ENCODE results near the gene PCBP4.

DNA sequence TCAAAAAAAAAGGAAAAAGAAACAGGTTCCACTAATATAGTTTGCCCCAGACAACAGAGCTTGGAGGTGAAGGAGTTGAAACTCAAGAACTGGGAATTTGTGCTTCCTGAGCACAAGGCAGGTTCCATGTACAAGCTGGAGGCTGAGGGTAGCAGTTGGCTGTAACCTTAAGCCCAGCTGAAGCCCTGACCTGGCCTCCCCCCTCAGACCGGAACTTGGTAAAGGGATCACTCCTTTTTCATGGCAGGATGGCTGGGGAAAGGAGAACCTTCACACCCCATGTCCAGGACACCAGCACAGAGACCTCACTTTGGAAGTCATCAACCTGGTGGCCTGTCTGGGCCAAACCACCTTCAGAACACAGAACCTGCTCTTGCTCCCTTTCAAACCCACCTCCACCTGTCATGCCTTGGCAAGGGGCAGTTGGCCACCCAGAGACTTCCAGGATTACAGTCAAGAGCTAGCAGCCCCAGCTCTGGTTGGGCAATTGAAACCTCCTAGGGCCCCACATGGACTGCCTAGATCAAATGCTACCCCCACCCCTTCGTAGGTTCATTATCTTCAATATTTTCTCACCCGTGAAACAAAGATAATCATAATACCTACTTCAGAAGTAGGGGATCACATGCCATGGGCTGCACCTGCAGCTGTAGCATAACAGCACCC lies 24.9 kb upstream of the PCBP4 start:
- TF ChIP-seq, protein P1, sequence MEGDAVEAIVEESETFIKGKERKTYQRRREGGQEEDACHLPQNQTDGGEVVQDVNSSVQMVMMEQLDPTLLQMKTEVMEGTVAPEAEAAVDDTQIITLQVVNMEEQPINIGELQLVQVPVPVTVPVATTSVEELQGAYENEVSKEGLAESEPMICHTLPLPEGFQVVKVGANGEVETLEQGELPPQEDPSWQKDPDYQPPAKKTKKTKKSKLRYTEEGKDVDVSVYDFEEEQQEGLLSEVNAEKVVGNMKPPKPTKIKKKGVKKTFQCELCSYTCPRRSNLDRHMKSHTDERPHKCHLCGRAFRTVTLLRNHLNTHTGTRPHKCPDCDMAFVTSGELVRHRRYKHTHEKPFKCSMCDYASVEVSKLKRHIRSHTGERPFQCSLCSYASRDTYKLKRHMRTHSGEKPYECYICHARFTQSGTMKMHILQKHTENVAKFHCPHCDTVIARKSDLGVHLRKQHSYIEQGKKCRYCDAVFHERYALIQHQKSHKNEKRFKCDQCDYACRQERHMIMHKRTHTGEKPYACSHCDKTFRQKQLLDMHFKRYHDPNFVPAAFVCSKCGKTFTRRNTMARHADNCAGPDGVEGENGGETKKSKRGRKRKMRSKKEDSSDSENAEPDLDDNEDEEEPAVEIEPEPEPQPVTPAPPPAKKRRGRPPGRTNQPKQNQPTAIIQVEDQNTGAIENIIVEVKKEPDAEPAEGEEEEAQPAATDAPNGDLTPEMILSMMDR (optimal IDR thresholded peaks at IDR 0.05 in 1 of 3, IDR thresholded peaks at IDR 0.05 in 1 of 3, conservative IDR thresholded peaks at IDR 0.05 in 1 of 3; ENCODE audit: extremely low read depth in 1 of 3, insufficient read depth in 2 of 3, low read length in 3 of 3), result no peak
- TF ChIP-seq EZH2 (IDR thresholded peaks at IDR 0.05; ENCODE audit: low read length), result no peak

Data from keratinocyte (primary cell).